HepG2 (cell line): Measurements from ENCODE around the gene CRYBA2. TPM values are rescaled to one million over a fixed set of nuclear protein-coding genes. Genes with fewer than 3 reads are reported as not detected.

ENCODE experiments used
- CHD2 ChIP-seq: IDR thresholded peaks from 2 replicates; pipeline ENCODE4 v1.6.1; 2011; ENCODE audit warnings: low read depth, low read length, improper control_type of control experiment
- HINFP ChIP-seq: sonication (generic); formaldehyde crosslinking; IDR thresholded peaks from 2 replicates; pipeline ENCODE4 v1.4.0; 2020; ENCODE audit warnings: low read depth, mild to moderate bottlenecking, missing genetic modification reagents
- NFE2L2 ChIP-seq: fragments of 150-350 bp; IDR thresholded peaks from 2 replicates; pipeline ENCODE4 v1.6.1; 2014; ENCODE audit warnings: low read length
- SMAD3 ChIP-seq: sonication (generic); formaldehyde crosslinking; IDR thresholded peaks from 2 replicates; pipeline ENCODE4 v1.4.0; 2020; ENCODE audit warnings: missing genetic modification reagents
- ZNF142 ChIP-seq: sonication (generic); formaldehyde crosslinking; IDR thresholded peaks from 2 replicates; pipeline ENCODE4 v1.4.0; 2020; ENCODE audit warnings: missing genetic modification reagents
- polyA plus RNA-seq, 8 experiments: library from polyadenylated mRNA; depleted of rRNA in 3 of 8; stranded (reverse) in 7 of 8; unstranded in 1 of 8; fragments of >200 nt; fragmentation: Illumina TruSeq in 4 of 8; extraction: Trizol in 4 of 8; gene quantifications; 2 replicates each; pipeline versions ENCODE4 v1.2.1 to v1.2.3, GENCODE V29; 2011 to 2016; ENCODE audit warnings: low read depth in 4 of 8, missing spikeins in 1 of 8, mixed read lengths in 1 of 8; ENCODE audit not compliant: insufficient read depth in 1 of 8
- total RNA-seq, 5 experiments: library from RNA; depleted of rRNA; stranded (reverse); fragments of >200 nt; fragmentation: Illumina TruSeq; extraction: Trizol; gene quantifications; 2 replicates each; pipeline ENCODE4 v1.2.3, GENCODE V29; 2016; ENCODE audit warnings: low read depth in 1 of 5

The CRYBA2 gene
- total and polyA plus RNA-seq, 2 of the 13 experiments (the other 11 are each of a cell fraction or from before 2014, with no cell fraction given): not detected

- no peak for TF ChIP-seq ZNF142 (CRISPR knock-in tag)
- TF ChIP-seq NFE2L2: peak; percentile 97
- no peak for TF ChIP-seq SMAD3 (CRISPR knock-in tag)
- TF ChIP-seq CHD2: no peak
- TF ChIP-seq HINFP (CRISPR knock-in tag): no peak
Measured at GRCh38 chr2:218964041-218964771, 29.0 kb downstream of the CRYBA2 start (continued).
